Panc1 (cell line): ENCODE data around the gene NMRK1. TPM values are rescaled to one million over a fixed set of nuclear protein-coding genes. Genes with fewer than 3 reads are reported as not detected.

Experiments
- ATAC-seq: fragments of 200-7000 bp; cut with Tn5 transposase; 2 replicates; pipeline ENCODE4 v1.9.1; 2020; ENCODE audit warnings: mild to moderate bottlenecking, moderate library complexity
- BruUV-seq: library from RNA; stranded (reverse); fragments of 400-500 nt; replicated peaks from 2 replicates; lab custom pipeline; 2021; lab: Mats Ljungman, UMichigan
- CTCF ChIA-PET: fragments of 300-600 bp; sonication (Branson Sonifier 250); formaldehyde crosslinking; loops from one replicate; lab custom pipeline; 2022; ENCODE audit warnings: antibody characterized with exemption; lab: Charles Lee
- POLR2A ChIA-PET: fragments of 300-600 bp; sonication (Branson Sonifier 250); formaldehyde crosslinking; loops from one replicate; lab custom pipeline; 2022; ENCODE audit warnings: antibody characterized with exemption; lab: Charles Lee
- DNase-seq: peaks from one replicate; pipeline ENCODE4 v3.0.0-alpha.2; 2010; ENCODE audit warnings: low read depth, low spot score
- H3K27ac ChIP-seq: 2 replicates; pipeline ENCODE4 v1.5.1; 2011; ENCODE audit warnings: mild to moderate bottlenecking, low read length, inconsistent platforms
- H3K27me3 ChIP-seq: fragments of 200-500 bp; sonication (Bioruptor generic); 2 replicates; pipeline ENCODE4 v1.6.0; 2014; ENCODE audit warnings: low read length, inconsistent platforms; ENCODE audit not compliant: control insufficient read depth, insufficient read depth
- H3K36me3 ChIP-seq: fragments of 200-500 bp; sonication (Bioruptor generic); 2 replicates; pipeline ENCODE4 v1.5.1; 2014; ENCODE audit warnings: inconsistent platforms, mild to moderate bottlenecking, low read length, moderate library complexity; ENCODE audit not compliant: control insufficient read depth, insufficient read depth
- H3K4me1 ChIP-seq: 2 replicates; pipeline ENCODE4 v1.5.1; 2011; ENCODE audit warnings: inconsistent platforms, mild to moderate bottlenecking, low read length, moderate library complexity; ENCODE audit not compliant: control insufficient read depth, insufficient read depth
- H3K4me3 ChIP-seq, 2 experiments: 2 replicates each; pipeline ENCODE4 v1.5.1; 2011 to 2012; ENCODE audit warnings: low read depth in 2 of 2, low read length in 2 of 2, mild to moderate bottlenecking in 2 of 2, inconsistent platforms in 1 of 2, moderate library complexity in 1 of 2
- H3K9me3 ChIP-seq: fragments of 200-500 bp; sonication (Bioruptor generic); 2 replicates; pipeline ENCODE4 v1.5.1; 2014; ENCODE audit warnings: low read depth, mild to moderate bottlenecking, inconsistent platforms, low read length, moderate library complexity; ENCODE audit not compliant: control insufficient read depth, insufficient read depth
- CTCF ChIP-seq: fragments of 450-650 bp; IDR thresholded peaks from 2 replicates; pipeline ENCODE4 v1.5.1; 2017; ENCODE audit warnings: mild to moderate bottlenecking
- POLR2AphosphoS5 ChIP-seq: IDR thresholded peaks from 2 replicates; pipeline ENCODE4 v1.6.1; 2012; ENCODE audit warnings: mild to moderate bottlenecking, low read depth, low read length, moderate library complexity
- REST ChIP-seq, 2 experiments: IDR thresholded peaks; 2 replicates each; pipeline ENCODE4 v1.6.1; 2011 to 2012; ENCODE audit warnings: low read depth in 2 of 2, control low read depth in 1 of 2, low read length in 1 of 2, mild to moderate bottlenecking in 1 of 2, moderate library complexity in 1 of 2; ENCODE audit not compliant: insufficient read depth in 1 of 2
- SIN3A ChIP-seq: IDR thresholded peaks from 2 replicates; pipeline ENCODE4 v1.6.1; 2012; ENCODE audit warnings: low read depth, mild to moderate bottlenecking, low read length, moderate library complexity, borderline replicate concordance; ENCODE audit not compliant: insufficient read depth
- TCF7L2 ChIP-seq: IDR thresholded peaks from 2 replicates; pipeline ENCODE4 v1.6.1; 2011; ENCODE audit warnings: mild to moderate bottlenecking, low read depth, low read length, inconsistent platforms
- in situ Hi-C: cut with HindIII; loops from 2 replicates; pipeline ENCODE4 v1.10.0; 2016; ENCODE audit warnings: low sequenced_read_pairs, low pct_unique_long_range_greater_than_20kb
- intact Hi-C: fragments of 100-400 bp; cut with micrococcal nuclease; formaldehyde crosslinking; loops from one replicate; pipeline ENCODE4 v1.10.0; 2022; ENCODE audit not compliant: unreplicated experiment
- total RNA-seq: library from RNA; stranded (reverse); gene quantifications from one replicate; pipeline ENCODE4 v1.2.1, GENCODE V29; 2021; ENCODE audit not compliant: unreplicated experiment

The NMRK1 gene
- total RNA-seq, 1 experiment from 2014 or later, result 16.0 TPM

- BruUV-seq, result no TSS peak
- intact Hi-C loops (no loop called here), in situ Hi-C loops (no loop called here)
- TF ChIP-seq POLR2AphosphoS5 (no peak), TCF7L2 (no peak), REST (IDR thresholded peaks at IDR 0.05; ENCODE audit: insufficient read depth in 1 of 2, low read depth in 2 of 2, low read length in 1 of 2) (no peak), CTCF (no peak)
- DNase-seq, result no peak
- ChIA-PET POLR2A (no interaction called here), CTCF (no interaction called here)
- no peaks in the 10 kb centered on the region for H3K9me3 ChIP-seq
- ATAC-seq, result no peak
- H3K4me1 ChIP-seq, result no peaks in the 10 kb centered on the region
- H3K27ac ChIP-seq, result no peak overlapping the region
- H3K36me3 ChIP-seq, result no peaks in the 10 kb centered on the region
- H3K4me3 ChIP-seq, result no peak overlapping the region
- no peaks in the 10 kb centered on the region for H3K27me3 ChIP-seq
Measured at GRCh38 chr9:75036793-75037192, 51.2 kb downstream of the NMRK1 start.

- intact Hi-C loops (no loop called here), in situ Hi-C loops (no loop called here)
- CTCF ChIA-PET, result no interaction called here
- ATAC-seq, result no peak
- Histone ChIP-seq H3K36me3 (no peaks in the 10 kb centered on the region), H3K27me3 (no peaks in the 10 kb centered on the region), H3K9me3 (no peaks in the 10 kb centered on the region), H3K4me3 (no peak overlapping the region), H3K4me1 (no peaks in the 10 kb centered on the region), H3K27ac (no peak overlapping the region)
- no peak for DNase-seq
- POLR2A ChIA-PET, result no interaction called here
- no TSS peak for BruUV-seq
- TF ChIP-seq CTCF (no peak), REST (IDR thresholded peaks at IDR 0.05; ENCODE audit: insufficient read depth in 1 of 2, low read depth in 2 of 2, low read length in 1 of 2) (no peak), TCF7L2 (no peak), POLR2AphosphoS5 (no peak), SIN3A (no peak)
Measured at GRCh38 chr9:75033791-75034473, 54.0 kb downstream of the NMRK1 start.
